ENCODE data around the gene NIF3L1. TPM values are rescaled to one million over a fixed set of nuclear protein-coding genes. Genes with fewer than 3 reads are reported as not detected.

Gene NIF3L1
- total and polyA plus RNA-seq, 10 donors, result 17.2 to 26.4 (median 20.3) TPM

DNA sequence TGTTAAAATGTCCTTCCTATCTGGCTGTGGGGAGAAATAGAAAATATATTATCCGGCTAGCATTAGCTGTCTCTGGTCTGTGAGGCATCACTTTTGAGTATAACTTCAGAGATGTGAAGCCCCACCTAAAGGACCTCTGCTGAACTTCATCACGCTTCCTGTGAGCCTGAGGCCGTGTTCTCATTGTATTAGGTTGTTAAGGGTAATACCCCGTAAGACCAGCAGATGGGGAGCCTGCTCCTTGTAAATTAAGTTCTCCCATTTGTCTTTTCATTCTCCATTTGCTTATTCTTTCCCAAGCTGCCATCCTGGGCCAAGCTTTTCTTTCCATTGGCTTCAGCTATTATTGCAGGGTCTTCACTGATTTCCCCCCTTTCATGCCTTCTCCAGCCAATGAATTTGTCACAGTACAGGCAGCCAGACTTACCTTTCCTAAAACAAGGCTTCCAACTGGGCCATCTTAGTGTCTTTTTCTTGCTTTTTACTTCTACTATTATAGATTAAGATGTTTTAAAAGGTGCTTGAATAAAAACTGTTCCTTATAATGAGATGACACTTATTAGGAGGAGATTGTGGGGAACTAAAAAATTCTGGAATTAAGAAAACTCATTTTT lies 12.4 kb downstream of the NIF3L1 start:
- Histone ChIP-seq H3K4me3 (no peak overlapping the region), H3K36me3 (peaks cover 0 to 90% (median 69%) of the 10 kb centered on the region in 6 donors), H3K27me3 (replicated peaks in 1 of 7) (no peaks in the 10 kb centered on the region), H3K27ac (peak overlapping the region in 2 of 8 donors; percentile 4 to 22), H3K9me3 (no peaks in the 10 kb centered on the region), H3K4me1 (peaks cover 0 to 17% (median 6%) of the 10 kb centered on the region in 6 donors)
- TF ChIP-seq CTCF (IDR thresholded peaks at IDR 0.05 in 8 of 11, conservative IDR thresholded peaks at IDR 0.05 in 3 of 11) (peak; percentile 73 to 93 (median 83)), POLR2AphosphoS5 (IDR thresholded peaks at IDR 0.05) (peak in 1 of 3 donors; percentile 57), POLR2A (IDR thresholded peaks at IDR 0.05) (no peak)
- 3 to 7% (median 6%) methylated on average over 4 of the region's 4 CpGs for WGBS, 5 donors
- no peak for DNase-seq
- intact Hi-C loops (cut with DNase I; ENCODE audit: low total_unique reads), result no loop called here

- Histone ChIP-seq H3K27me3 (replicated peaks in 1 of 7) (no peaks in the 10 kb centered on the region), H3K9me3 (no peaks in the 10 kb centered on the region), H3K27ac (peak overlapping the region in 1 of 8 donors; percentile 9), H3K36me3 (peaks cover 0 to 90% (median 42%) of the 10 kb centered on the region in 6 donors), H3K4me3 (no peak overlapping the region), H3K4me1 (peaks cover 0 to 17% (median 6%) of the 10 kb centered on the region in 6 donors)
- TF ChIP-seq POLR2A (IDR thresholded peaks at IDR 0.05) (no peak), POLR2AphosphoS5 (IDR thresholded peaks at IDR 0.05) (peak in 1 of 3 donors; percentile 45), CTCF (IDR thresholded peaks at IDR 0.05 in 8 of 11, conservative IDR thresholded peaks at IDR 0.05 in 3 of 11) (peak; percentile 16 to 75 (median 57))
- peak; percentile 87 for DNase-seq
- intact Hi-C loops (cut with DNase I; ENCODE audit: low total_unique reads), result loop anchor here (5.0 kb wide), 1 partner anchor 267 kb away; no protein-coding TSS in a partner anchor
- WGBS, 5 donors, result 50 to 67% (median 52%) methylated on average over 2 of the region's 2 CpGs
Observed at GRCh38 chr2:200905618-200906296, 16.6 kb downstream of the NIF3L1 start.

DNA sequence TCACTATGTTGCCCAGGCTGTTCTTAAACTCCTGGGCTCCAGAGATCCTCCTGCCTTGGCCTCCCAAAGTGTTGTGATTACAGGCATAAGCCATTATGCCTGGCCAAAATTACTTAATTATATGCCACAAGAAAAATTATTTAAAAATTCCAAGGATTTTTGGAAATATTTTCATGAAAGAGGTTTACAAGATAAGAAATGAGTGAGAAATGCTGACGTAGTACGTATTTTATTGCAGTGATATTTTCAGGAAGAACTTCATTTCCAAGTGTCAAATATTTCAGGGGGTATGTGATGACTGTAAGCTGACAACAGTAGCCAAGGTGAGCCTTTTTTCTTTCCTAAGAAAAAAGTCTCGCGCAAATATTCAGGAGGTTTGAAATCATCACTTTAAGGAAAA lies 20.8 kb downstream of the NIF3L1 start:
- 94 to 97% (median 96%) methylated on average over 4 of the region's 4 CpGs for WGBS, 5 donors
- intact Hi-C loops (cut with DNase I; ENCODE audit: low total_unique reads), result loop anchor here (5.0 kb wide), 1 partner anchor 262 kb away; no protein-coding TSS in a partner anchor

More for the DNA sequence above, 20.8 kb downstream of the NIF3L1 start:
- DNase-seq, result no peak
- Histone ChIP-seq H3K4me3 (no peak overlapping the region), H3K27ac (no peak overlapping the region), H3K4me1 (peaks cover 0 to 7% (median 2%) of the 10 kb centered on the region in 6 donors), H3K27me3 (replicated peaks in 1 of 7) (no peaks in the 10 kb centered on the region), H3K36me3 (peaks cover 3 to 98% (median 52%) of the 10 kb centered on the region in 6 donors), H3K9me3 (no peaks in the 10 kb centered on the region)
- no peak for TF ChIP-seq CTCF (IDR thresholded peaks at IDR 0.05 in 8 of 11, conservative IDR thresholded peaks at IDR 0.05 in 3 of 11)
